SJCRH30 (cell line): ENCODE measurements around the gene HPD. TPM values are rescaled to one million over a fixed set of nuclear protein-coding genes. Genes with fewer than 3 reads are reported as not detected.

Experiments used
- DNase-seq, 2 experiments: peaks; one replicate each; pipeline ENCODE4 v3.0.0-alpha.2; 2015 to 2020
- H3K27ac ChIP-seq: fragments of 250-450 bp; sonication (Bioruptor Pico); 2 replicates; pipeline ENCODE4 v1.5.1; 2020; ENCODE audit warnings: mild to moderate bottlenecking, moderate library complexity
- H3K27me3 ChIP-seq: fragments of 250-450 bp; sonication (Bioruptor Pico); 2 replicates; pipeline ENCODE4 v1.5.1; 2020; ENCODE audit warnings: mild to moderate bottlenecking, moderate library complexity
- H3K36me3 ChIP-seq: fragments of 250-450 bp; sonication (Bioruptor Pico); 2 replicates; pipeline ENCODE4 v1.5.1; 2020; ENCODE audit warnings: mild to moderate bottlenecking, moderate library complexity
- H3K4me1 ChIP-seq: fragments of 250-450 bp; sonication (Bioruptor Pico); 2 replicates; pipeline ENCODE4 v1.5.1; 2020; ENCODE audit warnings: mild to moderate bottlenecking, moderate library complexity
- H3K4me3 ChIP-seq: fragments of 250-450 bp; sonication (Bioruptor Pico); 2 replicates; pipeline ENCODE4 v1.5.1; 2020; ENCODE audit warnings: mild to moderate bottlenecking, moderate library complexity
- H3K9me3 ChIP-seq: fragments of 250-450 bp; sonication (Bioruptor Pico); replicated peaks from 2 replicates; pipeline ENCODE4 v1.5.1; 2020; ENCODE audit warnings: mild to moderate bottlenecking, moderate library complexity
- total RNA-seq: library from RNA; depleted of rRNA; stranded (reverse); fragments of >200 nt; shearing (Covaris generic); gene quantifications from 2 replicates; pipeline ENCODE4 v1.2.3, GENCODE V29; 2014

HPD gene
- total RNA-seq, 1 experiment from 2014 or later, result not detected

DNA sequence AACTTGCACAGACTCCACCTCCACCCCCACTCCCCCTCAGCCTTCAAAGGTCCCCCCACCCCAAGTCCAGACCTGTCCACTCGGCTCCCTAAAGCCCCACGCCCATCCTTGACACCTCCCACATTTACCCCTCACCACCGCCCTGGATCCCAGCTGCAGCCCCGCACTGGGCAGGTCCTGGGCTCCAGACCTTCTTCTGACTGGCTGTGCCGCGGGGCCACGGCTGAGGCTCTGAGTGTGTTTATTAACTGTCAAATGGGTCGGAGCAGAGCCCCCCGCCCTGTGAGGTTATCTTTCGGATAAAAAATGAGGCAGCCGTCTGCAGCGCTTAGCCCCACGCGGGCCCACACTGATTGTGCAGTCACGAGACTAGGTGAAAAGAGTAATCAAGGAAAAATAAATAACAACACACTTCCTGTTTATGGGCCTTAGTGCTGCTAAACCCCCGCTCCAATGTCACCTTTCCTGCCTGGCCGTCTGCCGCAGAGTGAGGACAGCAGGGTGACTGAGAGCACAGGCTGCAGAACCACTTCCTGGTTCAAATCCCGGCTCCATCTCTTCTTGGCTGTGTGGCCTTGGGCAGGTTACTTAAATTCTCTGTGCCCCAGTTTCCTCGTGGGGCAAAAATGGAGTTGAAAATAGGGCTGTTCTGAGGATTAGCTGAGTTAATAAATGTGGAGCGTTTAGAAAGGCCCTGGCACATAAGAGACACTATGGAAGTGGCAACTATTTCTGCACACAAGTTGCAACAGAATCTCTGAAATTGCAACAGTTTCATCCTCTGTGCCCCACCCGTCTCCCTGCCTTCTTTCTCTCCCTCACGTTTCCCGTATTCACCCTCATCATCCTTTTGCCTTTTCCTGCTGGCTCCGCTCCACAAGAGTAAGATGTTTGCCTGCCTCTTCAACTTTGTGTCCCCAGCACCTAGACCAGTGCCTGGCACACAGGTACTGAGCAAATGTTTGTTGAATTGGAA is 45.5 kb downstream of the HPD start:
- H3K27me3 ChIP-seq, result no peaks in the 10 kb centered on the region
- H3K9me3 ChIP-seq, result no peaks in the 10 kb centered on the region
- no peak overlapping the region for H3K4me3 ChIP-seq
- peaks cover 36% of the 10 kb centered on the region for H3K36me3 ChIP-seq
- peaks cover 3% of the 10 kb centered on the region; the same call in 1 of the 2 replicates for H3K4me1 ChIP-seq
- DNase-seq, result no peak
- no peak overlapping the region for H3K27ac ChIP-seq

DNA sequence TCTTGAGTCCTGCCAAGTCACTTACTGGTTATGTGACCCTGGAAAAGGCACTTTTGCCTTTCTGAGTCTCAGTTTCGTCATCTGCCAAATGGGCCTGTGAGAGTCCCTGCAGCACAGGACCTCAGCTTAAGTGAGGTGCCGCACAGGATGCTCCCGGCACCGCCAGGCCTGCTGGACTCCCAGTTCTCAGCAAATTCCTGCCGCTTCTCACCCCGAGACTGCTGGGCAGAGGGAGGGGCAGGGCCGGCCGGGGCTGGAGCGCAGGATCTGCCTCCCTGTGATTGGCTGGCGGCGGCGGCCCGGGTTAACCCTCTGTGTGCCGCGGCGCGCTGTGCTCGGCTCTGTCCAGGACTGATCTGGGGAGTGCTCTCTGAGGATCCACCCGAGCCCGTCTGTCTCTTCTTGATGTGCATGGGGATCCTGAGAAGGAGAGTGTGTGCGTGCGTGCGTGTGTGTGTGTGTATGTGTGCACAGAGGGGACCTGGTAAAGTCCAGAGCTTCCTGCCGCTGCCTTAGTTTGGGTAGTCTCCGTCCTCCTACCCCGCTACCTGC is 46.3 kb downstream of the HPD start:
- Histone ChIP-seq H3K4me1 (peaks cover 3% of the 10 kb centered on the region; the same call in 1 of the 2 replicates), H3K4me3 (no peak overlapping the region), H3K36me3 (peaks cover 30% of the 10 kb centered on the region), H3K27ac (no peak overlapping the region), H3K27me3 (no peaks in the 10 kb centered on the region), H3K9me3 (no peaks in the 10 kb centered on the region)
- no peak for DNase-seq

DNA sequence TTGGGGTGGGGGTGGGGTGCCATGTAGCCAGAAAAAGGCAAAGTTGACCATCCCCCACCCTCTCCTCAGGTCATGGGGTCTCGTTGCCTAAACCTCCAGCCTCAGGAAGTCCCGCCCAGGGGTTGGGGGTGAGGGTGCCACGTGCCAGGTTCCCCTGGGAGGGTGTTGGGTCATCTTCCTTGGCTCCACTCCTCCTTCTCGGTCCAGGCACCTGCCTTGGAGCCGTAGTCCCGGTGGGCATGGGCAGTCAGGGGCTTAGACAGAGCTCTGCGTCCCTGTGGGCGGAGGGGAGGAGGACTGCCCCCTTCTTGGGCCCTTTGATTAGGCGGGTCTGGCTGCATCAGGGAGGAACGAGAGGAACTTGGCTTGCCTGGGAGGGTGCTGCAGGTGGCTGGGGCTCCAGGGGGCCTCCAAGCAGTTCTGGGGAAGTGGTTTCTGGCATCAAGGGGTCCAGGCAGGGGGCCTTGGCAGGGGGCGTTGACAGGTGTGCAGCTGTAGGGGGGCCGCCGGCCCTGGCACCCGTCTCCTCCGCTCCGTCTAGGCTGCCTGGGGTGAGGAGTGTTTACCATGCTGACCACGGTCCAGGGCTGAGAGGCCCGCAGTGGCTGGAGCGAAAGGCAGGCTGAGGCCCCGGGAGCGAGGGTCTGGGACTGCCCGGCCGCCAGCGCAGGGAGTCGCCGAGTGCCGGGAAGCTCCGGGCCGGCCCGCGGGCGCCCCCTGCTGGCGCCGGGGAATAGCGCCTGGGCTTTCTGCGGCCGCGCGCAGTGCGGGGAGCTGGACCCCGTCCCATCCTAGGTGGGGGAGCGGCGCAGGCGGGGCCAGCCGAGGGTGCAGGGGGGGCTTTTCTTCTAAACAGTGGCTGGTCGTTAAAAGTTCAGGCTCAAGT is 47.0 kb downstream of the HPD start:
- Histone ChIP-seq H3K4me3 (no peak overlapping the region), H3K27ac (no peak overlapping the region), H3K27me3 (no peaks in the 10 kb centered on the region), H3K36me3 (peaks cover 27% of the 10 kb centered on the region), H3K9me3 (no peaks in the 10 kb centered on the region), H3K4me1 (peaks cover 4% of the 10 kb centered on the region; the same call in 1 of the 2 replicates)
- DNase-seq, result peak; percentile 66 to 79

DNA sequence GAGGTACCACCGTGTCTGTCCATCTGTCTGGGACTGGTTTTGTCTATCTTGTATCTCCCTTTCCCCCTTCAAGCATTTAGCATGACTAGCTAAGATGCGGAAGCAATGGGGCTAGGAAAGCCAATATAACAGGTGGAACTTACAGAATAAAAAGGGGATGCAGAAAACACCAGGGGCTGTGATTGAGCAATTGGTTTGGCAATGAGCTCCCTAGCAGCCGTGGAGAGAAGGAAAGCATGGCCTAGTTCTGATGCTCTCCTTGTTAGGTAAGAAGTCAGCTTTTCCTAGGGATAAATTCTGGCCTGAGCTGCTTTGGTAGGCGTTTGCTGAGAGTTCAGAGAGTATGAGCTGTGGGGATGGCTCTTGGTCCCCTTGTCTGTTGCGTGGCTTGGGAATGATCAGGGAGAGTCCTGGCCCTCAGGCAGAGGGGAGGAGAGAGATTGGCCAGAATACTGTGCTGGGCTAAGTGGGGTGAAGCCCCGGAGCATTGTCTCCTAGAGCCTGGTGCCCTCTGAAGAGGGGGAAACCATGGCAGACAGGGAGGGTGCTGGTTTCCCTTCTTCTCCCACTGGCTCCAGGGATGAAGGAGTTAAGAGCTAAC is 47.7 kb downstream of the HPD start:
- Histone ChIP-seq H3K27me3 (no peaks in the 10 kb centered on the region), H3K36me3 (peaks cover 22% of the 10 kb centered on the region), H3K4me1 (peaks cover 11% of the 10 kb centered on the region), H3K9me3 (no peaks in the 10 kb centered on the region), H3K4me3 (no peak overlapping the region), H3K27ac (no peak overlapping the region)
- no peak for DNase-seq

GRCh38 chr12:121810234-121810817 is 48.3 kb downstream of the HPD start:
- H3K27me3 ChIP-seq, result no peaks in the 10 kb centered on the region
- H3K27ac ChIP-seq, result no peak overlapping the region
- peaks cover 14% of the 10 kb centered on the region for H3K4me1 ChIP-seq
- no peak overlapping the region for H3K4me3 ChIP-seq
- DNase-seq, result no peak
- no peaks in the 10 kb centered on the region for H3K9me3 ChIP-seq
- peaks cover 22% of the 10 kb centered on the region for H3K36me3 ChIP-seq

DNA sequence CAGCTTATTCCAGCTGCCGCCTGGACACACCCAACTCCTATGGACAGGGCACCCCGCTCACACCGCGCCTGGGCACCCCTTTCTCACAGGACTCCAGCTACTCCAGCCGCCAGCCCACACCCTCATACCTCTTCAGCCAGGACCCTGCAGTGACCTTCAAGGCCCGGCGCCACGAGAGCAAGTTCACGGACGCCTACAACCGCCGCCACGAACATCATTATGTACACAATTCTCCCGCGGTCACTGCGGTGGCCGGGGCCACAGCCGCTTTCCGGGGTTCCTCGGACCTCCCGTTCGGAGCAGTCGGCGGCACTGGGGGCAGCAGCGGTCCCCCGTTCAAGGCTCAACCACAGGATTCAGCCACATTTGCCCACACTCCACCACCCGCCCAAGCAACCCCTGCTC is 48.9 kb downstream of the HPD start:
- peaks cover 14% of the 10 kb centered on the region for H3K4me1 ChIP-seq

DNA sequence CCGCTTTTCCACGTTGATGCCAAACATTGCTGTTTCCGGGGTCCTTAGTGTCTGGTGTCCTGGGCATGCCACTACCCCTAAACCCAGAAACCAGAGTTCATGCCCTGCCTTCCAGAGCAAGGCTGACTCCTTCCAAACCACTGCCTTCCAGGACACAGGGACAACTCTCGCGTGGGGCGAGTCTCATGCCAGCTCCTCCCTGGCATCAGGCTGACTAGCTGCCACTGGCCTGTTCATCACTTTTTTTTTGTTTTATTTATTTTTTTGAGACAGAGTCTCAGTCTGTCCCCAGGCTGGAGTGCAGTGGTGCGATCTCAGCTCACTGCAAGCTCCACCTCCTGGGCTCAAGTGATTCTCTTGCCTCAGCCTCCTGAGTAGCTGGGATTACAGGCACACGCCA is 50.0 kb downstream of the HPD start:
- H3K27me3 ChIP-seq, result no peaks in the 10 kb centered on the region
- H3K4me1 ChIP-seq, result peaks cover 14% of the 10 kb centered on the region
- H3K4me3 ChIP-seq, result no peak overlapping the region
- no peak for DNase-seq
- H3K36me3 ChIP-seq, result peaks cover 19% of the 10 kb centered on the region
- no peak overlapping the region for H3K27ac ChIP-seq
- H3K9me3 ChIP-seq, result no peaks in the 10 kb centered on the region

More for the DNA sequence above, 48.9 kb downstream of the HPD start:
- Histone ChIP-seq H3K27me3 (no peaks in the 10 kb centered on the region), H3K4me3 (no peak overlapping the region), H3K9me3 (no peaks in the 10 kb centered on the region), H3K36me3 (peaks cover 22% of the 10 kb centered on the region), H3K27ac (no peak overlapping the region)
- no peak for DNase-seq

GRCh38 chr12:121807642-121808347 is 50.9 kb downstream of the HPD start:
- H3K27me3 ChIP-seq, result no peaks in the 10 kb centered on the region
- no peak overlapping the region for H3K27ac ChIP-seq
- no peaks in the 10 kb centered on the region for H3K9me3 ChIP-seq
- peaks cover 14% of the 10 kb centered on the region for H3K4me1 ChIP-seq
- H3K36me3 ChIP-seq, result peaks cover 12% of the 10 kb centered on the region; the same call in 1 of the 2 replicates
- no peak overlapping the region for H3K4me3 ChIP-seq
- no peak for DNase-seq

- Histone ChIP-seq H3K4me3 (peak overlapping the region; percentile 74), H3K9me3 (no peaks in the 10 kb centered on the region), H3K36me3 (peaks cover 12% of the 10 kb centered on the region; the same call in 1 of the 2 replicates), H3K27ac (no peak overlapping the region), H3K27me3 (no peaks in the 10 kb centered on the region), H3K4me1 (peaks cover 14% of the 10 kb centered on the region)
- DNase-seq, result no peak
These were observed 51.9 kb downstream of the HPD start for GRCh38 chr12:121806546-121807423.

DNA sequence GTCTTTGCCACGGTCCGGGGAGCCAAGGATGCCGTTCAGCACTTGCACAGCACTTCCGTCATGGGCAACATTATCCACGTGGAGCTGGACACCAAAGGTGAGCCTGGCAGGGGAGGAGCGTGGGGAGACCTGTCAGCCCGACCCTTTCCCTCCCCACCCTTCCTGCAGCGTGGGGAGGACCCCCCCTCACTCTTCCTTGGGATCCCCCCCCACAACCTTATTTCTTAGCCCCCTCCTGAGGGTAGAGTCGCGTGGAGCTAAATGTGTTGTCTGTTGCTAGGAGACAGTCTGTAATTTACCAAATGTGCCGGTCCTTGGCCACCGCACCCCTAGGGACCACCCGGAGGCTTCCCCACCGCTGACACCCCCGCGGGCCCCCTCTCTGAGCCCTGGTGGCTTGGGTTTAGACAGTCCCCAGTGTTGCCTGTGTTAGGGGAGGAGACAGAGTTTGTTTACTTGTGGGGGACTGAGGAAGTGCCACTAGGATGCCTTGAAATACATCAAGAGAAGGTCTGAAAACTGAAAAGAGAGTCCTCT is 52.6 kb downstream of the HPD start:
- Histone ChIP-seq H3K4me3 (peak overlapping the region; percentile 74), H3K9me3 (no peaks in the 10 kb centered on the region), H3K27me3 (no peaks in the 10 kb centered on the region), H3K27ac (no peak overlapping the region), H3K36me3 (peaks cover 12% of the 10 kb centered on the region; the same call in 1 of the 2 replicates), H3K4me1 (peaks cover 11% of the 10 kb centered on the region)
- DNase-seq, result no peak

GRCh38 chr12:121805171-121806008 is 53.3 kb downstream of the HPD start:
- Histone ChIP-seq H3K27ac (peak overlapping the region; percentile 45), H3K4me3 (peak overlapping the region; percentile 74), H3K27me3 (no peaks in the 10 kb centered on the region), H3K9me3 (no peaks in the 10 kb centered on the region), H3K4me1 (peaks cover 11% of the 10 kb centered on the region), H3K36me3 (peaks cover 7% of the 10 kb centered on the region; the same call in 1 of the 2 replicates)
- peak in 1 of 2 experiments; percentile 51 for DNase-seq
